Small intestine (tissue), 4 donors: Measurements from ENCODE around the gene FZD2. TPM values are rescaled to one million over a fixed set of nuclear protein-coding genes. Genes with fewer than 3 reads are reported as not detected.

Experiments
- polyA plus RNA-seq, 4 donors: library from polyadenylated mRNA; stranded (reverse) in 3 of 4; unstranded in 1 of 4; fragments of 200-250 nt in 3 of 4; fragments of 120-200 nt in 1 of 4; gene quantifications; one replicate each; pipeline versions ENCODE4 v1.2.1 to v1.2.3, GENCODE V29; 2013
- donor health status: healthy with polysubstance abuse.
- donor health status: Bipolar disorder and iron deficiency.
- donor health status: healthy.

The FZD2 gene
- polyA plus RNA-seq, 4 donors = 0.79 to 3.1 TPM; not detected in 2

Other genes starting within 250 kb of the FZD2 start
- gene RUNDC3A, start 248.9 kb upstream of the FZD2 start, polyA plus RNA-seq = 1 to 10 TPM; 1.1 to 6.8 (median 3.8) TPM
- 100 to 1,000 TPM in 3 of 4 donors, 10 to 100 TPM in 1; 95.0 to 165 (median 139) TPM for gene SLC25A39, start 232.7 kb upstream of the FZD2 start, polyA plus RNA-seq
- gene GRN, start 212.2 kb upstream of the FZD2 start, polyA plus RNA-seq = 100 to 1,000 TPM in 2 of 4 donors, 10 to 100 TPM in 2; 82.3 to 842 (median 111) TPM
- gene FAM171A2, start 193.6 kb upstream of the FZD2 start, polyA plus RNA-seq = 1 to 10 TPM in 1 of 4 donors, under 1 TPM in 1, not detected in 2; 0.87 to 3.1 TPM
- under 1 TPM in 3 of 4 donors, not detected in 1; 0.27 to 0.59 (median 0.31) TPM for gene ITGA2B, start 167.8 kb upstream of the FZD2 start, polyA plus RNA-seq
- 10 to 100 TPM in 2 of 4 donors, 1 to 10 TPM in 2; 7.3 to 29.6 (median 10.7) TPM for gene GPATCH8, start 54.1 kb upstream of the FZD2 start, polyA plus RNA-seq
- under 1 TPM in 2 of 4 donors, not detected in 2; 0.06 to 0.59 TPM for gene MEIOC, start 99.0 kb downstream of the FZD2 start, polyA plus RNA-seq
- 10 to 100 TPM in 3 of 4 donors, 1 to 10 TPM in 1; 8.1 to 26.0 (median 15.9) TPM for gene CCDC43, start 132.3 kb downstream of the FZD2 start, polyA plus RNA-seq
- 1 to 10 TPM in 3 of 4 donors, under 1 TPM in 1; 0.54 to 9.1 (median 3.1) TPM for gene DBF4B, start 151.2 kb downstream of the FZD2 start, polyA plus RNA-seq
- under 1 TPM in 2 of 4 donors, not detected in 2; 0.15 to 0.62 TPM for gene ADAM11, start 201.5 kb downstream of the FZD2 start, polyA plus RNA-seq